ENCODE data around the gene TRIP12. TPM values are rescaled to one million over a fixed set of nuclear protein-coding genes. Genes with fewer than 3 reads are reported as not detected.

Gene TRIP12
- total RNA-seq, 1 experiment from 2014 or later: 265 TPM

GRCh38 chr2:229879191-229879950, 42.4 kb downstream of the TRIP12 start:
- TSS peak; percentile 24 for BruUV-seq (replicated peaks)
- intact Hi-C loops (cut with micrococcal nuclease): no loop called here
- Mint-ChIP-seq H3K27me3 (ENCODE audit: insufficient read depth, unreplicated experiment) (no peaks in the 10 kb centered on the region), H3K36me3 (ENCODE audit: insufficient read depth, unreplicated experiment) (peaks cover 40% of the 10 kb centered on the region), H3K4me1 (ENCODE audit: insufficient read depth, unreplicated experiment) (no peaks in the 10 kb centered on the region), H3K27ac (ENCODE audit: low read depth, unreplicated experiment) (no peak overlapping the region), H3K4me3 (ENCODE audit: unreplicated experiment) (no peak overlapping the region), H3K9me3 (ENCODE audit: unreplicated experiment) (no peaks in the 10 kb centered on the region)
- TF ChIP-seq CTCF (IDR thresholded peaks at IDR 0.05; ENCODE audit: unreplicated experiment): no peak
- CTCF ChIA-PET: interaction anchor here (0.6 kb wide), 1 partner anchor 50 kb away, joined by 3 read pairs; no protein-coding TSS in a partner anchor
- POLR2A ChIA-PET: interaction anchor here (0.6 to 1.9 kb wide), 2 partner anchors 12 to 27 kb away, joined by 3 to 7 read pairs; no protein-coding TSS in a partner anchor
- no peak for DNase-seq (ENCODE audit: unreplicated experiment)

- ChIA-PET CTCF (interaction anchor here (0.5 to 1.5 kb wide), 4 partner anchors 9 to 94 kb away, joined by 3 to 5 read pairs (median 4); no protein-coding TSS in a partner anchor), POLR2A (interaction anchor here (0.8 to 2.1 kb wide), 4 partner anchors 12 to 39 kb away, joined by 3 to 5 read pairs (median 4); no protein-coding TSS in a partner anchor)
- DNase-seq (ENCODE audit: unreplicated experiment): no peak
- no peaks in the 10 kb centered on the region for H3K9me3 Mint-ChIP-seq (ENCODE audit: unreplicated experiment)
- peaks cover 60% of the 10 kb centered on the region for H3K36me3 Mint-ChIP-seq (ENCODE audit: insufficient read depth, unreplicated experiment)
- H3K27me3 Mint-ChIP-seq (ENCODE audit: insufficient read depth, unreplicated experiment): no peaks in the 10 kb centered on the region
- no peak overlapping the region for H3K4me3 Mint-ChIP-seq (ENCODE audit: unreplicated experiment)
- no TSS peak for BruUV-seq (replicated peaks)
- no peak overlapping the region for H3K27ac Mint-ChIP-seq (ENCODE audit: low read depth, unreplicated experiment)
- H3K4me1 Mint-ChIP-seq (ENCODE audit: insufficient read depth, unreplicated experiment): no peaks in the 10 kb centered on the region
- no peak for TF ChIP-seq CTCF (IDR thresholded peaks at IDR 0.05; ENCODE audit: unreplicated experiment)
- intact Hi-C loops (cut with micrococcal nuclease): no loop called here
Observed at GRCh38 chr2:229875549-229875948, 46.3 kb downstream of the TRIP12 start.

GRCh38 chr2:229874647-229875046, 47.2 kb downstream of the TRIP12 start:
- Mint-ChIP-seq H3K9me3 (ENCODE audit: unreplicated experiment) (no peaks in the 10 kb centered on the region), H3K27ac (ENCODE audit: low read depth, unreplicated experiment) (no peak overlapping the region), H3K27me3 (ENCODE audit: insufficient read depth, unreplicated experiment) (no peaks in the 10 kb centered on the region), H3K4me1 (ENCODE audit: insufficient read depth, unreplicated experiment) (peaks cover 3% of the 10 kb centered on the region), H3K36me3 (ENCODE audit: insufficient read depth, unreplicated experiment) (peaks cover 60% of the 10 kb centered on the region), H3K4me3 (ENCODE audit: unreplicated experiment) (no peak overlapping the region)
- BruUV-seq (replicated peaks): no TSS peak
- no peak for DNase-seq (ENCODE audit: unreplicated experiment)
- POLR2A ChIA-PET: interaction anchor here (0.8 to 2.1 kb wide), 2 partner anchors 13 to 38 kb away, joined by 3 to 5 read pairs; no protein-coding TSS in a partner anchor
- CTCF ChIA-PET: interaction anchor here (0.6 kb wide), 1 partner anchor 11 kb away, joined by 3 read pairs; no protein-coding TSS in a partner anchor
- no peak for TF ChIP-seq CTCF (IDR thresholded peaks at IDR 0.05; ENCODE audit: unreplicated experiment)
- intact Hi-C loops (cut with micrococcal nuclease): no loop called here

GRCh38 chr2:229873123-229873581, 48.7 kb downstream of the TRIP12 start:
- CTCF ChIA-PET: interaction anchor here (0.6 kb wide), 1 partner anchor 42 kb away, joined by 3 read pairs; no protein-coding TSS in a partner anchor
- no peak overlapping the region for H3K4me3 Mint-ChIP-seq (ENCODE audit: unreplicated experiment)
- intact Hi-C loops (cut with micrococcal nuclease): no loop called here
- BruUV-seq (replicated peaks): no TSS peak
- no peak for TF ChIP-seq CTCF (IDR thresholded peaks at IDR 0.05; ENCODE audit: unreplicated experiment)
- peaks cover 16% of the 10 kb centered on the region for H3K4me1 Mint-ChIP-seq (ENCODE audit: insufficient read depth, unreplicated experiment)
- H3K27ac Mint-ChIP-seq (ENCODE audit: low read depth, unreplicated experiment): peak overlapping the region; percentile 14
- H3K36me3 Mint-ChIP-seq (ENCODE audit: insufficient read depth, unreplicated experiment): peaks cover 55% of the 10 kb centered on the region
- no peaks in the 10 kb centered on the region for H3K9me3 Mint-ChIP-seq (ENCODE audit: unreplicated experiment)
- no peaks in the 10 kb centered on the region for H3K27me3 Mint-ChIP-seq (ENCODE audit: insufficient read depth, unreplicated experiment)
- POLR2A ChIA-PET: no interaction called here
- no peak for DNase-seq (ENCODE audit: unreplicated experiment)
